ENCODE results near the gene FAM171A1.

FAM171A1 gene

GRCh38 chr10:15200626-15201025 lies 170.5 kb downstream of the FAM171A1 start:
- DNase-seq: no peak

DNA sequence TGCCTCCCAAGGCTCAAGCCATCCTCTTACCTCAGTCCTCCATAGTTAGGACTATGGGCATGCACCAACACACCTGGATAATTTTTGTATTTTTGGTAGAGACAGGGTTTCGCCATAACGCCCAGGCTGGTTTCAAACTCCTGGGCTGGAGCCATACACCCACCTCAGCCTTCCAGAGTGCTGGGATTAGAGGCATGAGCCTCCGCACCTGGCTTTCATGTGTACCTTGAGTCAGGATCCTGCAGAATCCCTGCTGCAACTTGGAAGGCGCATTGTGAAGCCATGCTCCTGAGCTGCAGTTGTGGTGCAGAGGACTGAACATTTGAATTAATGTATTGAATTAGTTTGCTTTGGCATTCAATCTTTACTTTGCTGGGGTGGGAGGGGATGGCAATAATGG lies 173.2 kb downstream of the FAM171A1 start:
- DNase-seq: no peak

- DNase-seq: no peak
These were observed 173.8 kb downstream of the FAM171A1 start for GRCh38 chr10:15197276-15197675.

- no peak for DNase-seq
These were observed 174.9 kb downstream of the FAM171A1 start for GRCh38 chr10:15196021-15196834.

DNA sequence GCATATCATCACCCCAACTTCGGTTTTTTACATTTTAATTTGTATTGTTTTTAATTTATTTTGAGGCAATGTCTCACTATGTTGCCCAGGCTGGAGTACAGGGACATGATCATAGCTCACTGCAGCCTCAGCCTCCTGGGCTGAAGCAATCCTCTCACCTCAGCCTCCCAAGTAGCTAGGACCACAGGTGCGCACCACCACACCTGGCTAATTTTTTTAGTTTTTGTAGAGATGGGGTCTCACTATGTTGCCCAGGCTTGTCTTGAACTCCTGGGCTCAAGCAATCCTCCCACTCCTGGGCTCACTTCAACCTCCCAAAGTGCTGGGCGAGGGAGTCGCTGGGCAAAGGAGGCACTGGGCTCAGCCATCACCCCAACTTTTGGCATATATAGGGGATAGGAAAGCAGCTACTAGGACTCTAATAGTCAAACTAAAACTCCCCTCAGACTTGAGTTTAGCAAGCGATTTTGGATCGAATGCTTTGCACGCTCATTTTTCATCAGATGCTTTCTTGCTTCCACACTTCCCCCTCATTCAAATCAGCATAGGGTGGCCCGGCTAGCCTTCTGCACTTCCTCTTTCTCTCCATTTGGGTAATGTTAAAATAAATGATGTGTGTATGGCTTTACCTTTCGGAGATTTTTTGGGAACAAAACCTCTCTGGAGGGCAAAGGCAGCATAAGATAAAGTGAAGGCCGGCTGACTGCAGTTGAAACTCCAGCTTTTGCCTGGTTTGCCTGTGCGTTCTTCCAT lies 181.8 kb downstream of the FAM171A1 start:
- no peak for DNase-seq

- peak; percentile 47 for DNase-seq
These were observed 182.5 kb downstream of the FAM171A1 start for GRCh38 chr10:15188603-15189002.

DNA sequence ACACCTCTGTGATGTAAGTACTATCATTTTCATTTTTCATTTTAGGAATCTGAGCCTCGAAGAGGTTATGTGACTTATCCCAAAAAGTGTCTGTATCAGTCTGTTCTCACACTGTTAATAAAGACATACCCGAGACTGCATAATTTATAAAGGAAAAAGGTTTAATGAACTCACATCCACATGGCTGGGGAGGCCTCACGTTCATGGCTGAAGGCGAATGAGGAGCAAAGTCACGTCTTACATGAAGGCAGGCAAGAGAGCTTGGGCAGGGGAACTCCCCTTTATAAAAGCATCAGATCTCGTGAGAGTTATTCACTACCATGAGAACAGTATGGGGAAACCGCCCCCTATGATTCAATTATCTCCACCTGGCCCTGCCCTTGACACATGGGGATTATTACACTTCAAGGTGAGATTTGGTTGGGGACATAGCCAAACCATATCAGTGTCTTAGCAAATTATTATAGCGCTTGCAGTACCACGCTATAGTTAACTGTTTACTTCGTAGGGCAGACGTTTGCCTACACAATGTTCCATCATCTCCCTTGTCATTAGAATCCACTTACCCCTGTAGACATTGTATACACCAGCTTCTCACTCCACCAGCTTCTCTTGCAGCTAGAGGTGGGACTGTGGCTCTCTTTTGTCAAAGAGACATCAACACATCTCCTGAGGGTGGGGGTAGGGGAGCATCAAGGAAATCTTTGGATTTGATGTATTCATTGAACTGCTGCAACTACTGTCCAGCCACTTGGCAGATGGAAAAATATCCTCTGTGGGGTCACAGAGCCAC lies 187.2 kb downstream of the FAM171A1 start:
- no peak for DNase-seq

GRCh38 chr10:15182540-15183207 lies 188.4 kb downstream of the FAM171A1 start:
- no peak for DNase-seq

- DNase-seq: no peak
These were observed 189.4 kb downstream of the FAM171A1 start for GRCh38 chr10:15181576-15182156.

- DNase-seq: no peak
These were observed 190.4 kb downstream of the FAM171A1 start for GRCh38 chr10:15180736-15181135.

GRCh38 chr10:15176269-15176668 lies 194.8 kb downstream of the FAM171A1 start:
- no peak for DNase-seq

- DNase-seq: no peak
These were observed 195.5 kb downstream of the FAM171A1 start for GRCh38 chr10:15175587-15175986.

GRCh38 chr10:15172306-15172840 lies 198.7 kb downstream of the FAM171A1 start:
- no peak for DNase-seq

GRCh38 chr10:15169555-15170401 lies 201.3 kb downstream of the FAM171A1 start:
- DNase-seq: peak; percentile 26

DNA sequence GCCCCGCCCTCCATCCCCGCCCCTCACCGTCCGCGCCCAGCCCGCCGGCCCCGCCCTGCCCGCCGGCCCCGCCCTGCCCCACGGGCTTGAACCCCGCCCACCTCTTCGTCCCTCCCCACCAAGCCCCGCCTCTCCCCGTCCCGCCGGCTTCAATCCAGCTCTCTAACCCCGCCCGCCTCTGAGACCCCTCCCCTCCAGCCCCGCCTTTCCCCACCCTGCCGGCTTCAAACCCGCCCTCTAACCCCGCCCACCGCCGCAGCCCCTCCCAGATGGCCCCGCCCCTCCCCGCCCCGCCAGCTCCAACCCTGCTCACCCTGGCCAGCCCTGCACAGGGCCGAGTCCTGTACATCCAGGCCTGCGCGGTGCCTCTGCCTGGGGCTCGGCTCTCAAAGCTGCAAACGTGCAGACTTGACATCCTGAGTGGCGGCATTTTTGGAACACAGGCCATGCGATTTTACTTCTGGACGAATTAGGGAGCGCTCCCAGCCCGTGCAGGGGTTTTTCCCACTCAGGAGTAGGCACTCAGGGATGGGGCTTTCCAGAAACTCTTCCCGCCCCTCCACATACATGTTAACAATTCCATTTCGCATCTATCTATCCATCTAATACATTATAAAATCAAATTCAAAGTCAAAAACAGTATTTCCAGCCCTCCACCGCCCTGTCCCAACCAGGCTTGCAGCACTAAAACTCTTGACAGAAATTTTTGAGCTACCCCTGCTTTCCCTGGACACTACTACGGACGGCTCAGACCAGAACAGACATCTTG lies 202.1 kb downstream of the FAM171A1 start:
- peak; percentile 95 for DNase-seq

DNA sequence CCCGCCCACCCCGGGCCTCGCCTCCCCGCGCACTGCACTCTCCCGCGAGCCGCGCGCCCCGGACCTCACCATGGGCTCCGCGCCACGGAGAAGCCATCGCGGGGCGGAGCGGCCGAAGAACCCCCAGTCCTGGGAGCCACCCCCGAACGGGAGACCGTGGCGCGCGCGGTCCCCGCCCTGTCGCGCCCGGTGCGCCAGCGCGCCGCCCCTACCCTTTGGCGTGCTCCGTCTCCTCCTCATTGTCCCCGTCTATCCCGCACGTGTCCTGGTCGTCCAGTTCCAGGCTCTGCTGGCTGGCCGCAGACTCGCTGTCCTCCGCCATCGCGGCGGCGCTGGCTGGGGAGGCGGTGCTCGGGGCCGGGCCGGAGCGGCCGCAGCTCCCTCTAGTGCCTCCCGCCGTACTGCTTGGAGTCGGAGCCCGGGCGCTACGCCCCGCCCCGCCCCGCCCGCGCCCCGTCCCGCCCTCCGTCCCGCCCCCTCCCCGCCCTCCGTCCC lies 202.8 kb downstream of the FAM171A1 start, which contains the start of gene NMT2:
NMT2 (minus strand) TSS at position 403 of the 495 bp plus-strand sequence; CDS start at position 322, 81 bp downstream.
- no peak for DNase-seq

DNA sequence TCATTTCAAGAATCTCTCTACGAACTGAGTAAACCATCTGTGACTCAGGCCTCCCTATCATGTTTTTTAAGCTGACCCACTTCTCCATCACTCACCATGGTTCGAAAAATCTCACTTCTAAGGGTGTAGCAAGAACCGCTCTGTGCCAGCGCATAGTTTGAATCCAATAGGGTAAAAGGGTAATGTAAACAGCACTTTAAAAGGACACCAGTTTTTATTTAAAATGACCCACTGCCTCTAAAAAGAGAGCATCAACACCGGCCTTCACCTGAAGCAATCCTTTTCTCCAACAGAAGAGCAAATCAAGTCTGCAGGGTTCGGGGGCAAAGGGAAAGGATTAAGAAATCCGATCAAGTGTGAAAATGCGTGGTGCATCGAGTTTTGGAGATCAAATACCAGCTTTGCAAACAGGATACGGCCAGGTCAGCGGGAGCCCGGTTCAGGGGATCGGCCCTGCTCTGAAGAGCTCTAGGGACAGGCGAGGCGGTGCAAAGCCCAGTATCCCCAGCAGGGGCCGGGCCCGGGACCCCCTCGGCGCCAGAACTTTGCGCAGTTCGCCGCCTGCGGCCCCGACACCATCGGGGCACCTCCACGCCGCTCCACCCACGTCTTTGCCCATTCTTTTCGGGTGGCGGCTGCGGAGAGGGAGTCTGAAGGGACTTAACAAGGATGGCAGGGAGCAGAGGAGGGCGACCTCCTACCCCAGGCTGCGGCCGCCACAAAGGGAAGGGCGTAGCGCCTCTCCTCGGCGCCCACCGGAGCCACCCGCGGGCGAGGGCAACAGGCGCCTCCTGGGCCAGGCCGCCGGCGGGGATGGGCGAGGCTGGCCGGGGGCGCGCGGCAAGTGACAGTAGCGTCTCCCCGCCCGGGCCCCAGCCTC lies 203.4 kb downstream of the FAM171A1 start:
- DNase-seq: peak; percentile 39

GRCh38 chr10:15166325-15166724 lies 204.8 kb downstream of the FAM171A1 start:
- DNase-seq: no peak

Measured in activated CD8-positive, alpha-beta memory T cell treated with anti-CD3 and anti-CD28 coated beads, Interleukin-2, amount 50 U/mL, for 4 hours (primary cell).